Sigmoid colon (tissue), 7 donors: ENCODE data around the gene TRIO. TPM values are rescaled to one million over a fixed set of nuclear protein-coding genes. Genes with fewer than 3 reads are reported as not detected.

Source experiments
- DNase-seq: peaks from one replicate; pipeline ENCODE4 v3.0.0-alpha.2; 2019
- H3K27ac ChIP-seq, 4 donors: fragments of 200-600 bp; sonication (generic); one replicate each; pipeline ENCODE4 v1.5.1; 2016 to 2019; ENCODE audit warnings: mild to moderate bottlenecking in 1 of 4
- H3K27me3 ChIP-seq, 3 donors: fragments of 200-600 bp; sonication (generic); one replicate each; pipeline ENCODE4 v1.5.1; 2019; ENCODE audit warnings: mild to moderate bottlenecking in 1 of 3
- H3K36me3 ChIP-seq, 4 donors: fragments of 200-600 bp; sonication (generic); one replicate each; pipeline ENCODE4 v1.5.1; 2016 to 2019
- H3K4me1 ChIP-seq, 4 donors: fragments of 200-600 bp; sonication (generic); one replicate each; pipeline ENCODE4 v1.5.1; 2017 to 2019
- H3K4me3 ChIP-seq, 4 donors: fragments of 200-600 bp; sonication (generic); one replicate each; pipeline ENCODE4 v1.5.1; 2017 to 2019; ENCODE audit warnings: mild to moderate bottlenecking in 2 of 4, moderate library complexity in 1 of 4
- H3K9me3 ChIP-seq, 4 donors: fragments of 200-600 bp in 3 of 4; sonication (generic) in 3 of 4; one replicate each; pipeline versions ENCODE4 v1.5.1 to v1.6.1; 2013 to 2019
- EP300 ChIP-seq, 4 donors: sonication (generic); formaldehyde crosslinking; IDR thresholded peaks; one replicate each; pipeline ENCODE4 v1.6.1; 2017; ENCODE audit warnings: antibody characterized with exemption in 4 of 4
- POLR2A ChIP-seq, 2 donors: fragments of 450-650 bp; IDR thresholded peaks; one replicate each; pipeline ENCODE4 v1.6.1; 2016; ENCODE audit warnings: antibody characterized with exemption in 2 of 2, mild to moderate bottlenecking in 2 of 2, moderate library complexity in 2 of 2
- POLR2AphosphoS5 ChIP-seq, 4 donors: sonication (generic); formaldehyde crosslinking; IDR thresholded peaks; one replicate each; pipeline ENCODE4 v1.6.1; 2017; ENCODE audit warnings: antibody characterized with exemption in 4 of 4
- WGBS, 2 donors: extraction: QIAGEN DNeasy Blood & Tissue Kit; methylation state at CpG; one replicate each; pipeline ENCODE4 v1.1.7; 2013; 5-methylcytosine and 5-hydroxymethylcytosine counted together
- intact Hi-C: fragments of 100-400 bp; cut with DNase I; formaldehyde crosslinking; loops from one replicate; pipeline ENCODE4 v1.15.1; 2023
- polyA plus RNA-seq, 3 donors: library from polyadenylated mRNA; stranded (reverse); fragments of 200-250 nt; gene quantifications; one replicate each; pipeline ENCODE4 v1.2.3, GENCODE V29; 2013
- total RNA-seq, 4 donors: library from RNA; depleted of rRNA; stranded (reverse); fragments of >200 nt; gene quantifications; one replicate each; pipeline ENCODE4 v1.1.0, GENCODE V29; 2016
- TF ChIP-seq, protein P1 (sequence below), 4 experiments: fragments of 450-650 bp in 3 of 4; fragments of 200-600 bp in 1 of 4; IDR thresholded peaks; one replicate each; pipeline ENCODE4 v1.5.1; 2016 to 2019; ENCODE audit warnings: antibody characterized with exemption in 4 of 4, mild to moderate bottlenecking in 3 of 4, moderate library complexity in 2 of 4
- donor health status: healthy with polysubstance abuse.
- donor health status: Bipolar disorder and iron deficiency.
- donor health status: healthy.

The TRIO gene
- total and polyA plus RNA-seq, 7 donors, result 34.8 to 300 (median 119) TPM

DNA sequence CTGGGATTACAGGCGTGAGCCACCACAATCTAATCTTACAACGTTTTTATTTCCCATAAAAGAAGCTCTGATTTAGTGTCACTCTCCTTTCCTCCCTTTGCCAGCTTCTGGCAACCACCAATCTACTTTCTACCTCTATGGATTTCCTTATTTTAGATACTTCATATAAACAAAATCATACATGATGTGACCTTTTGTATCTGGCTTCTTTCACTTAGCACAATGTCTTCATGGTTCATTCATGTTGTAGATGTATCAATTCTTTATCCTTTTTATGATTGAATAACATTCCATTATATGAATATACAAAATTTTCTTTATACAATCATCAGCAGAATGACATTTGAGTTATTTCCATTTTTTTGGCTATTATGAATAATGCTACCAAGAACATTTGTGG is 9.7 kb upstream of the TRIO start:
- no peak for DNase-seq
- intact Hi-C loops, result no loop called here
- Histone ChIP-seq H3K4me3 (no peak overlapping the region), H3K27ac (no peak overlapping the region), H3K36me3 (no peaks in the 10 kb centered on the region), H3K27me3 (no peaks in the 10 kb centered on the region), H3K9me3 (no peaks in the 10 kb centered on the region), H3K4me1 (no peaks in the 10 kb centered on the region)
- whole genome bisulfite sequencing, 2 donors, result 55 to 78% methylated on average over 2 of the region's 2 CpGs
- TF ChIP-seq, protein P1, sequence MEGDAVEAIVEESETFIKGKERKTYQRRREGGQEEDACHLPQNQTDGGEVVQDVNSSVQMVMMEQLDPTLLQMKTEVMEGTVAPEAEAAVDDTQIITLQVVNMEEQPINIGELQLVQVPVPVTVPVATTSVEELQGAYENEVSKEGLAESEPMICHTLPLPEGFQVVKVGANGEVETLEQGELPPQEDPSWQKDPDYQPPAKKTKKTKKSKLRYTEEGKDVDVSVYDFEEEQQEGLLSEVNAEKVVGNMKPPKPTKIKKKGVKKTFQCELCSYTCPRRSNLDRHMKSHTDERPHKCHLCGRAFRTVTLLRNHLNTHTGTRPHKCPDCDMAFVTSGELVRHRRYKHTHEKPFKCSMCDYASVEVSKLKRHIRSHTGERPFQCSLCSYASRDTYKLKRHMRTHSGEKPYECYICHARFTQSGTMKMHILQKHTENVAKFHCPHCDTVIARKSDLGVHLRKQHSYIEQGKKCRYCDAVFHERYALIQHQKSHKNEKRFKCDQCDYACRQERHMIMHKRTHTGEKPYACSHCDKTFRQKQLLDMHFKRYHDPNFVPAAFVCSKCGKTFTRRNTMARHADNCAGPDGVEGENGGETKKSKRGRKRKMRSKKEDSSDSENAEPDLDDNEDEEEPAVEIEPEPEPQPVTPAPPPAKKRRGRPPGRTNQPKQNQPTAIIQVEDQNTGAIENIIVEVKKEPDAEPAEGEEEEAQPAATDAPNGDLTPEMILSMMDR (IDR thresholded peaks at IDR 0.05), result no peak
- TF ChIP-seq EP300 (IDR thresholded peaks at IDR 0.05) (no peak), POLR2A (IDR thresholded peaks at IDR 0.05) (no peak), POLR2AphosphoS5 (IDR thresholded peaks at IDR 0.05) (no peak)

DNA sequence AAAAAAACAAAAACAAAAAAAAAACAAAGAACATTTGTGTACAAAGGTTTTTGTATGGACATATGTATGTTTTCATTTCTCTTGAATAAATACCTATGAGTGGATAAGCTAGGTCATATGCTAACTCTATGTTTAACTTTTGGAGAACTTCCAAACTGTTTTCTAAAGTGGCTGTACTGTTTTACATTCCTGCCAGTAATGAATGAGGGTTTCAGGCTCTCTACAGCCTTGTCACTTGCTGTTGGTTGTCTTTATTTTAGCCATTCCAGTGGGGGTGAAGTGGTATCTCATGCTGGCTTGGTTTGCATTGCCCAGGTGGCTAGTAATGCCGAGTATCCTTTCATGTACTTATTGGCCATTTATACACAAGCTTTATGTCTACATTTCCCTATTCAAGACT is 9.1 kb upstream of the TRIO start:
- no peak overlapping the region for H3K27ac ChIP-seq
- intact Hi-C loops, result no loop called here
- no peak overlapping the region for H3K4me3 ChIP-seq
- no peaks in the 10 kb centered on the region for H3K27me3 ChIP-seq
- H3K36me3 ChIP-seq, result no peaks in the 10 kb centered on the region
- 82 to 93% methylated on average over 1 of the region's 1 CpG for WGBS, 2 donors
- H3K4me1 ChIP-seq, result no peaks in the 10 kb centered on the region
- no peaks in the 10 kb centered on the region for H3K9me3 ChIP-seq
- no peak for TF ChIP-seq POLR2A (IDR thresholded peaks at IDR 0.05)
- TF ChIP-seq EP300 (IDR thresholded peaks at IDR 0.05), result no peak
- TF ChIP-seq POLR2AphosphoS5 (IDR thresholded peaks at IDR 0.05), result no peak
- TF ChIP-seq, protein P1 (IDR thresholded peaks at IDR 0.05), result no peak
- DNase-seq, result no peak

DNA sequence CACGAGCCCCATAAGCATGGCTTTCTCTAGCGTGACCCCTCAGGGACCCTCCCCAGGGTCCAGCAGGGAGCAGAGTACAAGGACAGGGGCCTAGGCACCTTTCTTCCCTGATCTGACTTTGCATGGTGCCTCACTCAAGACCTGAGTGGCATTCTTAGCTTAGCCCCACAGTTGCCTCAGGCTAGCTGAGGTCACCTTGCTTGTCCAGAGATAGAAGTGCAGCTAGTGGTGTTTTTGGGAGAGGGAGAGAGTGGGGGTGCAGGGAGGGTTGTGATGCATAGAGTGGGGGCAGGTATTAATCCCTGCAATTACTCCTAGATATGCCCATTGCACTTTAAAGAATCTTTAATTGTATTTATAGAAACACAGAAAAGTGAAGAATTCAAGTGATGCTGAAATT is 8.4 kb upstream of the TRIO start:
- no peaks in the 10 kb centered on the region for H3K4me1 ChIP-seq
- H3K9me3 ChIP-seq, result no peaks in the 10 kb centered on the region
- H3K27ac ChIP-seq, result no peak overlapping the region
- H3K4me3 ChIP-seq, result no peak overlapping the region
- intact Hi-C loops, result no loop called here
- TF ChIP-seq, protein P1 (IDR thresholded peaks at IDR 0.05), result no peak
- TF ChIP-seq POLR2AphosphoS5 (IDR thresholded peaks at IDR 0.05) (no peak), EP300 (IDR thresholded peaks at IDR 0.05) (no peak), POLR2A (IDR thresholded peaks at IDR 0.05) (no peak)
- no peaks in the 10 kb centered on the region for H3K27me3 ChIP-seq
- DNase-seq, result no peak
- WGBS, 2 donors, result 92 to 94% methylated on average over 2 of the region's 2 CpGs
- H3K36me3 ChIP-seq, result no peaks in the 10 kb centered on the region

DNA sequence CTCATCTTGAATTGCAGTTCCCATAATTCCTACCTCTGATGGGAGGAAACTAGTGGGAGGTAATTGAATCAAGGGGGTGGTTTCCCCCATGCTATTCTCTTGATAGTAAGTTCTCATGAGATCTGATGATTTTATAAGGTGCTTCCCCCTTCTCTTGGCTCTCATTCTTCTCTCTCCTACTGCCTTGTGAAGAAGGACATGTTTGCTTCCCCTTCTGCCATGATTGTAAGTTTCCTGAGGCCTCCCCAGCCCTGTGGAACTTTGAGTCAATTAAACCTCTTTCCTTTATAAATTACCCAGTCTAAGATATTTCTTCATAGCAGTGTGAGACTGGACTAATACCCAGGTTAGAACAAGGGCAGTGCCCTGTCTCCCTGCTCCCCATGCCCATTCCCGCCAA is 7.5 kb upstream of the TRIO start:
- H3K4me3 ChIP-seq, result no peak overlapping the region
- no peak for DNase-seq
- H3K9me3 ChIP-seq, result no peaks in the 10 kb centered on the region
- intact Hi-C loops, result no loop called here
- no peaks in the 10 kb centered on the region for H3K4me1 ChIP-seq
- no peak overlapping the region for H3K27ac ChIP-seq
- WGBS, 2 donors, result 97 to 99% methylated on average over 1 of the region's 1 CpG
- TF ChIP-seq, protein P1 (IDR thresholded peaks at IDR 0.05), result no peak
- TF ChIP-seq EP300 (IDR thresholded peaks at IDR 0.05), result no peak
- TF ChIP-seq POLR2A (IDR thresholded peaks at IDR 0.05), result no peak
- TF ChIP-seq POLR2AphosphoS5 (IDR thresholded peaks at IDR 0.05), result no peak
- H3K36me3 ChIP-seq, result no peaks in the 10 kb centered on the region
- H3K27me3 ChIP-seq, result no peaks in the 10 kb centered on the region

DNA sequence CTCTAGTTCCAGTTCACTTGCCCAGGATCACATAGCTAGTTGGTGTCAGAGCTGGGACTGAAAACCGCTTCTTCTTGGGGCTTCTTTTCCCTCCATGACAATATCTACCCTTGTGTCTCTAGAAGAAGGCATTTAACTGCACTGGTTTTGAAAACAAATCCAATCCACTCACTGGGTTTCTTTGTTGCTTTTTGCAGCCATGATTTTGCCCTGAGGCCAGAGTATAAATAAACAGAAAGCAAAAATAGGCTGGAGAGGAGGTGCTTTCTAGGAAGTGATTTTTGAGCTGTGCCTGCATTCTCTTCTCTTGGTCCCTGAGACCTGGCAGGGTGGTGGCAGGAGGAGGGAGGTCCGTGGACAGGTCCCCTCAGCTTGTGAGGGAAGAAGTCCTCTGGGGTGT is 6.9 kb upstream of the TRIO start:
- intact Hi-C loops, result no loop called here
- 81% methylated on average over 2 of the region's 2 CpGs for WGBS, 2 donors
- H3K4me1 ChIP-seq, result no peaks in the 10 kb centered on the region
- TF ChIP-seq POLR2A (IDR thresholded peaks at IDR 0.05) (no peak), EP300 (IDR thresholded peaks at IDR 0.05) (no peak), POLR2AphosphoS5 (IDR thresholded peaks at IDR 0.05) (no peak)
- TF ChIP-seq, protein P1 (IDR thresholded peaks at IDR 0.05), result no peak
- DNase-seq, result no peak
- no peaks in the 10 kb centered on the region for H3K9me3 ChIP-seq
- no peaks in the 10 kb centered on the region for H3K27me3 ChIP-seq
- no peak overlapping the region for H3K27ac ChIP-seq
- no peaks in the 10 kb centered on the region for H3K36me3 ChIP-seq
- H3K4me3 ChIP-seq, result no peak overlapping the region
